Stimulated activated CD8-positive, alpha-beta memory T cell treated with anti-CD3 and anti-CD28 coated beads, Interleukin-4, amount 100 ng/mL, for 4 hours (primary cell): ENCODE results near the gene HBZ.
"Not testable (repeated sequence)": the region's sequence is repeated elsewhere in the genome, so short reads cannot be mapped to it uniquely, and the experiment has no call there.

Experiments used
- DNase-seq, 2 donors: peaks; one replicate each; pipeline ENCODE4 v3.0.0-alpha.2; 2020; ENCODE audit warnings: low read depth in 2 of 2, low spot score in 1 of 2

HBZ gene

DNA sequence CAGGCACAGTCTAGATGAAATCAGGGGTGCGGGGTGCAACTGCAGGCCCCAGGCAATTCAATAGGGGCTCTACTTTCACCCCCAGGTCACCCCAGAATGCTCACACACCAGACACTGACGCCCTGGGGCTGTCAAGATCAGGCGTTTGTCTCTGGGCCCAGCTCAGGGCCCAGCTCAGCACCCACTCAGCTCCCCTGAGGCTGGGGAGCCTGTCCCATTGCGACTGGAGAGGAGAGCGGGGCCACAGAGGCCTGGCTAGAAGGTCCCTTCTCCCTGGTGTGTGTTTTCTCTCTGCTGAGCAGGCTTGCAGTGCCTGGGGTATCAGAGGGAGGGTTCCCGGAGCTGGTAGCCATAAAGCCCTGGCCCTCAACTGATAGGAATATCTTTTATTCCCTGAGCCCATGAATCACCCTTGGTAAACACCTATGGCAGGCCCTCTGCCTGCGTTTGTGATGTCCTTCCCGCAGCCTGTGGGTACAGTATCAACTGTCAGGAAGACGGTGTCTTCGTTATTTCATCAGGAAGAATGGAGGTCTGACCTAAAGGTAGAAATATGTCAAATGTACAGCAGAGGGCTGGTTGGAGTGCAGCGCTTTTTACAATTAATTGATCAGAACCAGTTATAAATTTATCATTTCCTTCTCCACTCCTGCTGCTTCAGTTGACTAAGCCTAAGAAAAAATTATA is 25.7 kb downstream of the HBZ start:
- DNase-seq = no peak

DNA sequence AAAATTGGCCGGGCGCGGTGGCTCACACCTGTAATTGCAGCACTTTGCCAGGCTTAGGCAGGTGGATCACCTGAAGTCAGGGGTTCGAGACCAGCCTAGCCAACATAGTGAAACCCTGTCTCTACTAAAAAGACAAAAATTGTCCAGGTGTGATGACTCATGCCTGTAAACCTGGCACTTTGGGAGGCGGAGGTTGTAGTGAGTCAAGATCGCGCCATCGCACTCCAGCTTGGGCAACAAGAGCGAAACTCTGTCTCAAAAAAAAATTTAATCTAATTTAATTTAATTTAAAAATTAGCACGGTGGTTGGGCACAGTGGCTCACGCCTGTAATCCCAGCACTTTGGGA is 26.2 kb downstream of the HBZ start:
- DNase-seq = no peak

DNA sequence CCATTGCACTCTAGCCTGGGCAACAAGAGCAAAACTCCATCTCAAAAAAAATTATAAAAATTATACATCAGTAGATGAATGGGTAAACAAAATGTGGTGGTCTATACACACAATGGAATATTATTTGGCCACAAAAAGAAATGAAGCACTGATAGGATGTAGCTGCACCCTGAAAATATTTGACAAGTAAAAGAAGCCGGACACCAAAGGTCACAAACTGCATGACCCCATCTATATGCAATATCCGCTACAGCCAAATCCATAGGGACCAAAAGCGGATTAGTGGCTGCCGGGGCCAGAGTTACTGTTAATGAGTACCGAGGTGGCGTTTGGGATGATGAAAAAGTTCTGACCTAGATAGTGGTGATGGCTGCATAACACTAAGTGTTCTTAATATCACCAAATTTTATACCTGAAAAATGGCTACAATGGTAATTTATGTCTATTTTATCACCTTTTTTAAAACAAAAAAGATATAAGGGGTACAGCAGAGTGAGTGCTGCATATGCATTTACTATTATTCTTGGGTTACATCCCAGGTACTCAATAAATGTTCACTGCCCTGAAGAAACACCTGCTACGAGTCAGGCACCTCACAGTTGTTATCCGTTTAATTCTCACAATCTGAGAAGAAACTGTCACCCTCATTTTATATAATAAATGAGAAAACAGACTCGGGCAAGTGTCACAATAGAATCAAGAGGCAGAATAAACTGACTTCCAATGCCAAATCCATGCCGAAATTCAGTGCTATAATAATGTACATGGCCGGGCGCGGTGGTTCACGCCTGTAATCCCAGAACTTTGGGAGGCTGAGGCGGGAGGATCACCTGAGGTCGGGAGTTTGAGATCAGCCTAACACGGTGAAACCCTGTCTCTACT is 27.0 kb downstream of the HBZ start:
- DNase-seq = no peak

DNA sequence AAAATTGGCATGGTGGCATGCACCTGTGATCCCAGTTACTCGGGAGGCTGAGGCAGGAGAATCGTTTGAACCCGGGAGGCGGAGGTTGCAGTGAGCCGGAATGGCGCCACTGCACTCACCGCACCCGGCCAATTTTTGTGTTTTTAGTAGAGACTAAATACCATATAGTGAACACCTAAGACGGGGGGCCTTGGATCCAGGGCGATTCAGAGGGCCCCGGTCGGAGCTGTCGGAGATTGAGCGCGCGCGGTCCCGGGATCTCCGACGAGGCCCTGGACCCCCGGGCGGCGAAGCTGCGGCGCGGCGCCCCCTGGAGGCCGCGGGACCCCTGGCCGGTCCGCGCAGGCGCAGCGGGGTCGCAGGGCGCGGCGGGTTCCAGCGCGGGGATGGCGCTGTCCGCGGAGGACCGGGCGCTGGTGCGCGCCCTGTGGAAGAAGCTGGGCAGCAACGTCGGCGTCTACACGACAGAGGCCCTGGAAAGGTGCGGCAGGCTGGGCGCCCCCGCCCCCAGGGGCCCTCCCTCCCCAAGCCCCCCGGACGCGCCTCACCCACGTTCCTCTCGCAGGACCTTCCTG is 27.7 kb downstream of the HBZ start, which contains the start of gene HBQ1:
HBQ1 (plus strand) TSS at position 359 of the 575 bp plus-strand sequence; CDS start at position 387, 28 bp downstream.
- DNase-seq = peak; percentile 6 to 20

DNA sequence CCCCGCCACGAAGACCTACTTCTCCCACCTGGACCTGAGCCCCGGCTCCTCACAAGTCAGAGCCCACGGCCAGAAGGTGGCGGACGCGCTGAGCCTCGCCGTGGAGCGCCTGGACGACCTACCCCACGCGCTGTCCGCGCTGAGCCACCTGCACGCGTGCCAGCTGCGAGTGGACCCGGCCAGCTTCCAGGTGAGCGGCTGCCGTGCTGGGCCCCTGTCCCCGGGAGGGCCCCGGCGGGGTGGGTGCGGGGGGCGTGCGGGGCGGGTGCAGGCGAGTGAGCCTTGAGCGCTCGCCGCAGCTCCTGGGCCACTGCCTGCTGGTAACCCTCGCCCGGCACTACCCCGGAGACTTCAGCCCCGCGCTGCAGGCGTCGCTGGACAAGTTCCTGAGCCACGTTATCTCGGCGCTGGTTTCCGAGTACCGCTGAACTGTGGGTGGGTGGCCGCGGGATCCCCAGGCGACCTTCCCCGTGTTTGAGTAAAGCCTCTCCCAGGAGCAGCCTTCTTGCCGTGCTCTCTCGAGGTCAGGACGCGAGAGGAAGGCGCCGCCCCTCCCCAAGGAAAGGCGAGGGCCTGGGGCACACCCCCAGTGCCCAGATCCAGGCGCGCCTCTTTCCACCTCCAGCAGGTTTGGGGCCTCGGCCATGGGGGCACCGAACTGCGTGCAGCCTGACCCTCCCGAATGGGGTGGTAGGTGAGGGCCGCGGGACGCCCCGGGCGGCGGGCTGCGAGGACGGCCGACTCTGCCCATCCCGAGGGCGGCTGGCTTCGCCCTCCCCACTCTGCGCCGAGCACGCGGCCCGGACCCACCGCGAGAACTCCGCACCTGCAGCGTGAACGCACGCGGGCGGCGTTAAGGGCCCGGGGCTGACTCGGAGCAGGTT is 28.5 kb downstream of the HBZ start:
- DNase-seq = peak in 1 of 2 donors; percentile 65

DNA sequence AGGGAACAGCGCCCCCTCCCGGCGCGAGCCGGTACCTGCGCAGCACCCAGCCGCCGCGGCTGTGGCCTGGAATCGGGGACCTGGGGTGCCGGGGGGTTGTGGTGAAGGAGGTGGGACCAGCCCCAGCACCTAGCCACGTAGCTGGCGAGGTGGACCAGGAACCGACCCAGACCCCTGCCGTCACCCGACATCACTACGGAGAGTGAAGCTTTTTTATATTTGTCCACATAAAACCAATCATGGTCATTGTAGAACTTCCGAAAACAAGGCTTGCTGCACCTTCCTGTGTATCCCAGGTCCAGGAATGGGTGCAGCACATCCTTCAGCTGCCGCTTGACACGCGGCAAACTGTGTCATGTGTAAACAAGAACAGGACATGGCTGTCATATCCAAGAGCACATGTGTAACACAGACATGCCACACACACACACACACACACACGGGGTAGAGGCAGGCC is 29.1 kb downstream of the HBZ start:
- peak in 1 of 2 donors; percentile 69 for DNase-seq

DNA sequence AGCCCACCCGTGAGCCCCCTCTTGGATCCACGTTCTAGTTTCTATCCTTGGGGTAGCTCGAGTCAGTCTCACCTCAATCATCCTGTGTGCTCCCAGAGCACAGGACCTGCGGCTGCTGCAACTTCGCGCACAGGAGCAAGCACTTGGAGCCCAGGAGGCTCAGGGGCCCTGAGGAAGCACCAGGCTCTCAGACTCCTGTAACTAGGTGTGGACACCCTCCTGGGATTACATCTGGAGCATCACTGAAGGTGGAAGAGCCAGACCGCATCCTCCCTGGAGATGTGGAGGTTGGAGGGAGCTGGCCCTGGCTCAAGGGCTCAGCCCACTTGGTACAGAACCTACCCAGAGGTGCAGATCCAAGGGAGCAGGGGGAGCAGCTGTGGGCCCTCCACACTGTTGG is 30.6 kb downstream of the HBZ start:
- DNase-seq = no peak

DNA sequence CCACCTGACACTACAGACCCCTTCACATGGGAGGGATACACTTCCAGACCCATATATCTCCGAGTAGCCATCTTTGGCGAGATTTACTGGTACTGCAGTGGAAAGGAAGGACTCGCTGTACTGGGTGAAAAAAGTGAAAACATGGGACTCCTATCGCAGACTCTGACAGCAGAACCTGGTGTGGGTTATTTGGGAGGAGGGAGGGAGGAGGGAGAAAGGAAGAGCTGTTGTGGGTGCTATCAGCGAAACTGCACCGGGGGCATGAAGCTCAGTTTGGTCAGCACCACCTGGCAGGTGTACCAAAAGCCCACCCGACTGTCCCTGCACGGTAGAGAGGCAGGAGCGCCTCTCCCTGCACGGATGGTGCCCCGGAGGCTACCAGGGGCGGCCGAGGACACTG is 32.8 kb downstream of the HBZ start:
- DNase-seq = no peak

DNA sequence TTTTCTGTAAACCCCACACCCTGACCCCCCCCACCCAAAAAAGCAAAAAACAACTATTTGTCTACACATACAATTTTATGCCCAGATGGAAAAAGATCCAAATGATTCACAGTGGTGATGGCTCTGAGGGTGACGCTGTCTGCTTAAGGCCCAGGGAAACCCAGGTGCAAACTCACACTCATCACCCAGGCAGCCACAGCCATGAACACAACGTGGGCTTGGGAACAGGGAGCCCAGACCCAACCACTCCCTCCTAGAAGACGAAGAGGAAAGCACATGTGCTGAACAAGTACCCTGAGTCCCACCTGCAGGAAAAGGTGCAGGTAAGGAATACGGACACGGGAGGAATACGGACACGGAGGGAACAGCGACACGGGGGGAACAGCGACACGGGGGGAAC is 33.2 kb downstream of the HBZ start:
- DNase-seq = no peak

DNA sequence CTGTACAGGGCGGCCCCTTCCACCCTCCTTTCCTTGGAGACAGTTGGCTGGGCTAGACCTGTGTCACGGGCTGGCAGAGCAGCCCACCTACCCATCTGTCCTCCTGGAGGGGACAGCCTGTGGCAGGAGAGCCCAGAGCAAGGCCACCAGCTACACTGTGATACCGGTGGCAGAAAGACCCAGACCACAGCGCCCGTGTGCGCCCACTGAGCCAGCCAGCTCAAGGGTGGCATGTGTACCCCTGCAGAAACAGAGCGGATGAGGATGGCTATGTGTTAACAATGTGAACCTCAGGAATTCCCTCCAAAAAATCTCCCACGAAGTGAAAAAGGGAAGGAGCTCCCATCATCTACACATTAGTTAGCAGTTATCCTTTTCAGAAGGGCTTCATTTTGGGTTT is 34.9 kb downstream of the HBZ start:
- no peak for DNase-seq

DNA sequence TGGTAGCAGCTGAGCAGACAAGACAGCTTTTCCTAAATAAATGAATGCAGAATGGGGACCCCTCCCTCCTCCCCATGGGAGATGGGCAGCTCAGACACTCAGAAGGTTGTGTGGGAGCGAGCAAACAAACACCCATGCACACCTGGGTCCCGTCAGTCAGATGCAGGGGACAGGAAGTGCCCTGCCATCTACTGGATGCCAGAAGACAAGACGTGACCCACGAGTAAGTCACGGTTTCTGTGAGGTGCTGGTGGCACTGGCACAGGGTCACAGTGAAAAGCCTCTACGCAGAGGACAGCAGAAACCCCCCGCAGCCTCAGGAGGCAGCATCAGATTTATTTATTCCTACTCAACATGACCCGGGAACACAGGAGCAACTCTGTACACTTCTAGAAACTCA is 36.2 kb downstream of the HBZ start:
- DNase-seq = no peak

DNA sequence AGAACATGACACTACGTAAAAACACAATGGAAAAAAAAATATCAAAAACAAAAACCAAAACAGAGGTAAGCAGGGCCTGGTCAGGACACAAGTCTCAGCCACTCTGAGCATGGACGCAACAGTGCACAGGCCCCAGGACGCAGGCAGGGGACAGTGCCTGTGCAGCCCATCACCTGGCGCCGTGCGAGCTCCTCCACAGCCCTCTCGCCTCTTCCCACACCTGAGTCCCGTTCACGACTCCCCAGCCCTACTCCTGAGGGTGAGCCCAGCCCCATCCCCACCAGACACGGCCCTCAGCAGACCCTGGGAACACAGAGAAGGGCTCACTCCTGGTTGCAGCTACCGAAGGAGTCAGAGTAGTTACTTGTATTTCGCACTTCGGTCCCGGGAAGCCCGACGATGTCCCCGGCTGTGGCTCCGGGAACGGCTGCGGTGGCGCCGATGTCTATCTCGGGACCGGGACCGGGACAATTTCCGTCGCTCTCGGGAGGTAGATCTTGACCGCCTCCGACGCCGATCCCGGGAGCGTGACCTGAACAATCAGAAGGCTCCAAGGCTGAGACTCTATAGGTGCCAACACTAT is 37.3 kb downstream of the HBZ start:
- no peak for DNase-seq

DNA sequence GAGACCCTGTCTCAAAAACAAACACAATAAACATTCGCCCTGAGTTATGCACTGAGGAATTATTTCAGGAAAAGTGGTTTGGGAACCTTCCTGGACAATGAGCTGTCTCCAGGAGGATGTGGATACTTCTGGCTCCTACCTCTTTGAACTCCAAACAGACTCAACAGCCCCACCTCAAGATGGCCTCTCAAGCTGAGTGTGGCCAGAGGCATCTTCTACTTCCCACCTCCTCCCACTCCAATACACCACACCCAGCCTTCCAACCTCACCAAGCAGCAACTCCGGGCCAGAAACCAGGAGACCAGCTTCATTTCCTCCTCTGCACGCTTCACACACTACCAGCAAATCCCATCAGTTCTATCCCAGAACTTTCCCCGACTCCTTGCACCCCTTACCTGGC is 39.4 kb downstream of the HBZ start:
- no peak for DNase-seq

DNA sequence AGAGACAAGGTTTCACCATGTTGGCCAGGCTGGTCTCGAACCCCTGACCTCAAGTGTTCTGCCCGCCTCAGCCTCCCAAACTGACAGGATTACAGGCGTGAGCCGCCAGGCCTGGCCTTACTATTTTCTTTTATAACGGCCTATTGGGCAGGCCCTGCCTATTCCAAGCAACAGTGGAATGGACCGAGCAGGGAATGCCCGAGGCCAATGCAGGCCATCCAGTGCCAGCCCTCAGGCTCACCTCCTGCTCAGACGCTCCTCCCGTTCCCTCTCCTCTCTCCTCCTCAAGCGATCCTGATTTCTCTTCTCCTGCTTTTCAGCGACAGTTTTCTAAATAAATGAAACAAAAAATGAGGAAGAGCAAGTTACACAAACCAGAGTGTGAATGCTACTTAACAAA is 40.2 kb downstream of the HBZ start:
- DNase-seq = no peak

DNA sequence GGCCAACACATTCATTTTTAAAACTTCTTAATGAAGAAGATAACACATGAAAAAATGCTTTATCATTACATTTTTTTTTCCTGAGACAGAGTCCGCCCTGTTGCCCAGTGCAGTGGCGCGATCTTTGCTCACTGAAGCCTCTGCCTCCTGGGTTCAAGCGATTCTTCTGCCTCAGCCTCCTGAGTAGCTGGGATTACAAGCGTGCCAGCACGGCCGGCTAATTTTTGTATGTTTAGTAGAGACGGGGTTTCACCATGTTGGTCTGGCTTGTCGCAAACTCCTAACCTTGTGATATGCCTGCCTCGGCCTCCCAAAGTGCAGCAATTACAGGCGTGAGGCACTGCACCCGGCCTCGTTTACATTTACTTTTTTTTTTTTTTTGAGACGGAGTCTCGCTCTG is 41.0 kb downstream of the HBZ start:
- no peak for DNase-seq

DNA sequence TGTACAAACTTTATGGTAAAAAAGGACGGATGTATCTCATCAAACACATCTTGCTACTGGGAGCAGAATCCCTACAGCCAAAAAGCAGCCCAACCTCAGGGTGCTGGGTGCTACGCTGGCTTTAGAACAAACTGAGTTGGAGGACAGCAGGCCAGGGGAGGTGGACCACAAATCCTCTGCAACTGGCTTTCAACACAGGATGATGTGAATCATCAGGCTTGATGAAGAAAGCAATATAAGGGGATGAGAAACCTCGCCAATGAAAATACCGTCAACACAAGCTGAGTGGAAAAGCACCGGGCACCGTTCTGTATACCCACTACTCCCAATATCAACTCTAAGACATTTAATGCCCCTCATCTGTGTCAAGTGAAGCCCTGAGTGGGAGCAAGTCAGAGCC is 42.1 kb downstream of the HBZ start:
- no peak for DNase-seq

DNA sequence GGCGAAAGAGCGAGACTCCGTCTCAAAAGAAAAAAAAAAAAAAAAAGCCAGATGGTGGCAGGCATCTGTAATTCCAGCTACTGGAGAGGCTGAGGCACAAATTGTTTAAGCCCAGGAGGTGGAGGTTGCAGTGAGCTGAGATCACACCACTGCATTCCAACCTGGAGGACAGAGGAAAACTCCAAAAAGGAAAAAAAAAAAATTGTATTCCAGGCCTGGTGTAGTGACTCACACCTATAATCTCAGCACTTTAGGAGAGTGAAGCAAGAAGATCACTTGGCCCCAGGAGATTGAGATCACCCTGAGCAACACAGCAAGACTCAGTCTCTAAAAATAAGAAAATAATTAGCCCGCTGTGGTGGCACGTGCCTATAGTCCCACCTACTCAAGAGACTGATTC is 47.9 kb downstream of the HBZ start:
- no peak for DNase-seq

DNA sequence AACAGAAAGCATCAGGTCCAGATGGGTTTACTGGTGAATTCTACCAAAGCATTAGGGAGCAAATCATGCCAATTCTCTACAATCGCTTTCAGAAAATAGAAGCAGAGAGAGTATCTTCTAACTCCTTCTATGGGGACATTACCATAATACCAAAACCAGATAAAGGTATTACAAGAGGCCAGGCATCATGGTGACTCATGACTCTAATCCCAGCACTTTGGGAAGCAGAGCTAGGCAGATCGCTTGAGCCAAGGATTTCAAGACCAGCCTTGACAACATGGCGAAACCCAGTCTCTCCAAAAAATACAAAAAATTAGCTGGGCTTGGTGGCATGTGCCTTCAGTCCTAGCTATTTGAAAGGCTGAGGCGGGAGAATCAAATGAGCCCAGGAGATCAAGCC is 50.8 kb downstream of the HBZ start:
- DNase-seq = no peak

DNA sequence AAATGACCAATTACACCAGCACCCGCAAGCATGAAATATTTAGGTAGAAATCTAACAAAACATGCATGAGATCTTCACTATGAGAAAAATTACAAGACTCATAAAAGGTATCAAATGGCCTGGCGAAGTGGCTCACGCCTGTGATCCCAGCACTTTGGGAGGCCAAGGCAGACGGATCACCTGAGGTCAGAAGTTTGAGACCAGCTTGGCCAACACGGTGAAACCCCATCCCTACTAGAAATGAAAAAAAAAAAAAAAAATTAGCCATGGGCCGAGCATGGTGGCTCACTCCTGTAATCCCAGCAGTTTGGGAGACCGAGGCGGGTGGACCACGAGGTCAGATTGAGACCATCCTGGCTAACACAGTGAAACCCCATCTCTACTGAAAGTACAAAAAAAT is 51.6 kb downstream of the HBZ start:
- DNase-seq = not testable (repeated sequence)
